Sigmoid colon (tissue), 3 donors: Measurements from ENCODE around the gene CDC42BPA.

Source experiments
- CTCF ChIP-seq, 4 experiments: fragments of 450-650 bp in 3 of 4; fragments of 200-600 bp in 1 of 4; IDR thresholded peaks; one replicate each; pipeline ENCODE4 v1.5.1; 2016 to 2019; ENCODE audit warnings: antibody characterized with exemption in 4 of 4, mild to moderate bottlenecking in 3 of 4, moderate library complexity in 2 of 4
- POLR2A ChIP-seq, 2 donors: fragments of 450-650 bp; IDR thresholded peaks; one replicate each; pipeline ENCODE4 v1.6.1; 2016; ENCODE audit warnings: antibody characterized with exemption in 2 of 2, mild to moderate bottlenecking in 2 of 2, moderate library complexity in 2 of 2

GRCh38 chr1:226953175-226953800 is 365.0 kb downstream of the CDC42BPA start:
- TF ChIP-seq CTCF (IDR thresholded peaks at IDR 0.05) (no peak), POLR2A (IDR thresholded peaks at IDR 0.05) (no peak)
